MM.1S (cell line): ENCODE measurements around the gene ARHGEF38.

Source experiments
- EZH2 ChIP-seq: fragments of 300-600 bp; sonication (generic); optimal IDR thresholded peaks from 2 replicates; pipeline ENCODE3; 2017; ENCODE audit warnings: low read depth, mild to moderate bottlenecking, antibody characterized with exemption, low read length, mixed read lengths
- TF ChIP-seq, protein P1 (sequence below): fragments of 300-600 bp; sonication (generic); IDR thresholded peaks from 2 replicates; pipeline ENCODE4 v1.5.1; 2016; ENCODE audit warnings: antibody characterized with exemption, low read length, mixed read lengths

DNA sequence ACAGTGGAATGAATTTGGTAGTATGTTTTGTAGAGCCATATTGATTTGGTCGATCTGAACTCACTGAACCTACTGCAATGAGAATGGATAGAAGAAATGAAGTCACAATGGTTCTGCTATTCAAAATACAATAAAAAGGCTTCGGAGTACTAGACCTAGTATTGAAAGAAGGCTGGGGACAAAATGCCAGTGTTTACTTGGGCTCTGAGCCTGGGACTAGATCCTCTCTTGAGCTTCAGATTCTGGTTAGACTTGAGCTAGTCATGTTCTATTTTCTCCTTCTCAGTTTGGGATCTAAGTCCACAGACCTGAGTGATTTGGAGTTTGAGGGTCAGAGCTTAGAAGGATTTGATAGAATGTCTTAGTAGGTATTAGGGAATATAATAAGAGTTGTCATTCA, 146.2 kb downstream of the ARHGEF38 start:
- TF ChIP-seq, protein P1, sequence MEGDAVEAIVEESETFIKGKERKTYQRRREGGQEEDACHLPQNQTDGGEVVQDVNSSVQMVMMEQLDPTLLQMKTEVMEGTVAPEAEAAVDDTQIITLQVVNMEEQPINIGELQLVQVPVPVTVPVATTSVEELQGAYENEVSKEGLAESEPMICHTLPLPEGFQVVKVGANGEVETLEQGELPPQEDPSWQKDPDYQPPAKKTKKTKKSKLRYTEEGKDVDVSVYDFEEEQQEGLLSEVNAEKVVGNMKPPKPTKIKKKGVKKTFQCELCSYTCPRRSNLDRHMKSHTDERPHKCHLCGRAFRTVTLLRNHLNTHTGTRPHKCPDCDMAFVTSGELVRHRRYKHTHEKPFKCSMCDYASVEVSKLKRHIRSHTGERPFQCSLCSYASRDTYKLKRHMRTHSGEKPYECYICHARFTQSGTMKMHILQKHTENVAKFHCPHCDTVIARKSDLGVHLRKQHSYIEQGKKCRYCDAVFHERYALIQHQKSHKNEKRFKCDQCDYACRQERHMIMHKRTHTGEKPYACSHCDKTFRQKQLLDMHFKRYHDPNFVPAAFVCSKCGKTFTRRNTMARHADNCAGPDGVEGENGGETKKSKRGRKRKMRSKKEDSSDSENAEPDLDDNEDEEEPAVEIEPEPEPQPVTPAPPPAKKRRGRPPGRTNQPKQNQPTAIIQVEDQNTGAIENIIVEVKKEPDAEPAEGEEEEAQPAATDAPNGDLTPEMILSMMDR = no peak
- no peak for TF ChIP-seq EZH2
